HepG2 (cell line): ENCODE data around the gene RSKR. TPM values are rescaled to one million over a fixed set of nuclear protein-coding genes. Genes with fewer than 3 reads are reported as not detected.
A peak's percentile ranks its signal among the peaks of the same experiment; 100 is the strongest.

Experiments used
- DPF2 ChIP-seq: sonication (generic); formaldehyde crosslinking; IDR thresholded peaks from 2 replicates; pipeline ENCODE4 v1.4.0; 2020; ENCODE audit warnings: mild to moderate bottlenecking, low read depth, missing genetic modification reagents, borderline replicate concordance
- GMEB2 ChIP-seq: IDR thresholded peaks from 2 replicates; pipeline ENCODE4 v1.6.1; 2016; ENCODE audit warnings: missing biosample characterization, missing genetic modification reagents, low read depth
- GTF3A ChIP-seq: sonication (generic); formaldehyde crosslinking; conservative IDR thresholded peaks from 2 replicates; pipeline ENCODE4 v1.4.0; 2020; ENCODE audit warnings: mild to moderate bottlenecking, missing genetic modification reagents
- HNRNPK ChIP-seq: fragments of 200-400 bp; formaldehyde crosslinking; IDR thresholded peaks from 2 replicates; pipeline ENCODE4 v1.6.1; 2018; ENCODE audit warnings: low read length, low read depth, moderate library complexity, mild to moderate bottlenecking; ENCODE audit not compliant: poor library complexity, severe bottlenecking
- HOXA3 ChIP-seq: sonication (generic); formaldehyde crosslinking; IDR thresholded peaks from 2 replicates; pipeline ENCODE4 v1.5.0; 2020; ENCODE audit warnings: missing genetic modification reagents
- HOXA7 ChIP-seq: sonication (generic); formaldehyde crosslinking; IDR thresholded peaks from 2 replicates; pipeline ENCODE4 v1.8.1; 2022; ENCODE audit warnings: mild to moderate bottlenecking, missing genetic modification reagents, moderate library complexity
- MIXL1 ChIP-seq: IDR thresholded peaks from 2 replicates; pipeline ENCODE4 v1.6.1; 2016
- POGZ ChIP-seq: sonication (generic); formaldehyde crosslinking; IDR thresholded peaks from 2 replicates; pipeline ENCODE4 v1.4.0; 2020; ENCODE audit warnings: mild to moderate bottlenecking, missing genetic modification reagents
- RNF219 ChIP-seq: sonication (generic); formaldehyde crosslinking; IDR thresholded peaks from 2 replicates; pipeline ENCODE4 v1.5.0; 2020; ENCODE audit warnings: mild to moderate bottlenecking, missing genetic modification reagents
- SAP130 ChIP-seq: IDR thresholded peaks from 2 replicates; pipeline ENCODE4 v1.6.1; 2016; ENCODE audit warnings: low read depth
- SMAD3 ChIP-seq: sonication (generic); formaldehyde crosslinking; IDR thresholded peaks from 2 replicates; pipeline ENCODE4 v1.4.0; 2020; ENCODE audit warnings: missing genetic modification reagents
- ZBTB43 ChIP-seq: sonication (generic); formaldehyde crosslinking; conservative IDR thresholded peaks from 2 replicates; pipeline ENCODE4 v1.4.0; 2020; ENCODE audit warnings: missing genetic modification reagents
- ZMYM2 ChIP-seq: sonication (generic); formaldehyde crosslinking; IDR thresholded peaks from 2 replicates; pipeline ENCODE4 v1.8.0; 2022; ENCODE audit warnings: mild to moderate bottlenecking, missing genetic modification reagents
- ZMYM3 ChIP-seq: sonication (generic); formaldehyde crosslinking; IDR thresholded peaks from 2 replicates; pipeline ENCODE4 v1.5.1; 2020; ENCODE audit warnings: mild to moderate bottlenecking, missing genetic modification reagents
- ZNF652 ChIP-seq: IDR thresholded peaks from 2 replicates; pipeline ENCODE4 v1.6.1; 2016; ENCODE audit warnings: low read depth, borderline replicate concordance
- ZNF687 ChIP-seq: sonication (generic); formaldehyde crosslinking; IDR thresholded peaks from 2 replicates; pipeline ENCODE4 v1.5.1; 2020; ENCODE audit warnings: mild to moderate bottlenecking, missing genetic modification reagents, moderate library complexity
- ZNF816 ChIP-seq: sonication (generic); formaldehyde crosslinking; IDR thresholded peaks from 2 replicates; pipeline ENCODE4 v1.8.0; 2022; ENCODE audit warnings: missing genetic modification reagents, mild to moderate bottlenecking, borderline replicate concordance
- polyA plus RNA-seq, 8 experiments: library from polyadenylated mRNA; depleted of rRNA in 3 of 8; stranded (reverse) in 7 of 8; unstranded in 1 of 8; fragments of >200 nt; fragmentation: Illumina TruSeq in 4 of 8; extraction: Trizol in 4 of 8; gene quantifications; 2 replicates each; pipeline versions ENCODE4 v1.2.1 to v1.2.3, GENCODE V29; 2011 to 2016; ENCODE audit warnings: low read depth in 4 of 8, missing spikeins in 1 of 8, mixed read lengths in 1 of 8; ENCODE audit not compliant: insufficient read depth in 1 of 8
- total RNA-seq, 5 experiments: library from RNA; depleted of rRNA; stranded (reverse); fragments of >200 nt; fragmentation: Illumina TruSeq; extraction: Trizol; gene quantifications; 2 replicates each; pipeline ENCODE4 v1.2.3, GENCODE V29; 2016; ENCODE audit warnings: low read depth in 1 of 5
- TF ChIP-seq, protein P1 (sequence below): sonication (generic); formaldehyde crosslinking; IDR thresholded peaks from 2 replicates; pipeline ENCODE4 v1.8.0; 2022; ENCODE audit warnings: mild to moderate bottlenecking, missing genetic modification reagents, moderate library complexity
- TF ChIP-seq, protein P2 (sequence below): sonication (generic); formaldehyde crosslinking; IDR thresholded peaks from 2 replicates; pipeline ENCODE4 v1.8.1; 2023; ENCODE audit warnings: missing genetic modification reagents, mild to moderate bottlenecking, borderline replicate concordance

RSKR gene
- total and polyA plus RNA-seq, 2 of the 13 experiments (the other 11 are each of a cell fraction or from before 2014, with no cell fraction given): 5.0 to 10.4 TPM

DNA sequence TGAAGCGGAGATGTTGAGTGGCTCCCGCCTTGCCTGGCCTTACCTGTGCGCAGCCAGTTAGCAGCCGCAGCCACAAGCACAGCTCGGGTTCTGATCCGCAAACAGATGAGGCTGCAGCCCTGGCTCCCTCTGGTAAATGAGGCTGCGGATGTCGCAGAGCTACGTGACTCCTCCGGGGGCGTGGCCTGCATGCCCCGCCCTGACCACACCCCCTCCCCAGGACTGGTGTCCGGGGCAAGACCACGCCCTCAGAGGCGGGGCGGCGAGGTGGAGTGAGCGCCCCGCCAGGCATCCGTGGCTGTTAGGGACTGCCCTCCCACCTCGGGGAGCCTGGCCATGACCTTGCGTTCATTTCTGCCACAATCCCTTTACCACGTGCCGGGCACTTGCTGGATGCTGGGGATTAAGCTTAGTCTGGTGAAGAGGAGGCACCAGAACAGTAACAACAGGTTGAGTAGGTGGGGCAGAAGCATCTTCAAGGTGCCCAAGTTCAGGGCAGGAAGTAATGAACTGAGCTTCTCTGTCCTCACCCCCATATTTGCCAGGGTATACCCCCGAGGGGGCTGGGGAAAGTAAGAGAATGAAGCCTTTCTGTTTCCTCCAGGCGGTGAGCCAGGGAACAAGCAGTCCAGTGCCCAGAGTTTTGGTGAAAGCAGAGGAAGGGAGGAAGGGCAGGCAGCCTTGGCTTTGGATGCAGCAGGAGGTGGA, 37.1 kb downstream of the RSKR start, which contains the start of gene ALDOC (continued):
- TF ChIP-seq RNF219 (CRISPR knock-in tag) (no peak), GTF3A (no peak), ZNF687 (CRISPR knock-in tag) (peak; percentile 96), SAP130 (peak; percentile 90), HOXA3 (CRISPR knock-in tag) (peak; percentile 80), HNRNPK (no peak), SMAD3 (CRISPR knock-in tag) (0 out of 2 replicates have a peak, but pooled peaks have one; percentile 28), HOXA7 (CRISPR knock-in tag) (no peak), ZNF652 (CRISPR knock-in tag) (0 out of 2 replicates have a peak, but pooled peaks have one; percentile 33), ZBTB43 (CRISPR knock-in tag) (peak; percentile 64; the same call in 1 of the 2 replicates), DPF2 (CRISPR knock-in tag) (no peak), ZMYM3 (CRISPR knock-in tag) (peak; percentile 28; the same call in 1 of the 2 replicates), ZMYM2 (CRISPR knock-in tag) (no peak), POGZ (CRISPR knock-in tag) (no peak; the same call in 1 of the 2 replicates), MIXL1 (CRISPR knock-in tag) (peak; percentile 72; the same call in 1 of the 2 replicates), GMEB2 (CRISPR knock-in tag) (no peak), ZNF816 (CRISPR knock-in tag) (no peak)
- TF ChIP-seq, protein P1, sequence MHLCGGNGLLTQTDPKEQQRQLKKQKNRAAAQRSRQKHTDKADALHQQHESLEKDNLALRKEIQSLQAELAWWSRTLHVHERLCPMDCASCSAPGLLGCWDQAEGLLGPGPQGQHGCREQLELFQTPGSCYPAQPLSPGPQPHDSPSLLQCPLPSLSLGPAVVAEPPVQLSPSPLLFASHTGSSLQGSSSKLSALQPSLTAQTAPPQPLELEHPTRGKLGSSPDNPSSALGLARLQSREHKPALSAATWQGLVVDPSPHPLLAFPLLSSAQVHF (CRISPR knock-in tag): no peak
- TF ChIP-seq, protein P2, sequence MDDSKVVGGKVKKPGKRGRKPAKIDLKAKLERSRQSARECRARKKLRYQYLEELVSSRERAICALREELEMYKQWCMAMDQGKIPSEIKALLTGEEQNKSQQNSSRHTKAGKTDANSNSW (CRISPR knock-in tag): no peak
